GM19023 (cell line): ENCODE results near the gene FGR.

Experiments
- ATAC-seq: cut with Tn5 transposase; IDR thresholded peaks from one replicate; pipeline ENCODE4 v1.9.1; 2021; ENCODE audit warnings: mild to moderate bottlenecking, moderate library complexity; ENCODE audit not compliant: unreplicated experiment

The FGR gene

DNA sequence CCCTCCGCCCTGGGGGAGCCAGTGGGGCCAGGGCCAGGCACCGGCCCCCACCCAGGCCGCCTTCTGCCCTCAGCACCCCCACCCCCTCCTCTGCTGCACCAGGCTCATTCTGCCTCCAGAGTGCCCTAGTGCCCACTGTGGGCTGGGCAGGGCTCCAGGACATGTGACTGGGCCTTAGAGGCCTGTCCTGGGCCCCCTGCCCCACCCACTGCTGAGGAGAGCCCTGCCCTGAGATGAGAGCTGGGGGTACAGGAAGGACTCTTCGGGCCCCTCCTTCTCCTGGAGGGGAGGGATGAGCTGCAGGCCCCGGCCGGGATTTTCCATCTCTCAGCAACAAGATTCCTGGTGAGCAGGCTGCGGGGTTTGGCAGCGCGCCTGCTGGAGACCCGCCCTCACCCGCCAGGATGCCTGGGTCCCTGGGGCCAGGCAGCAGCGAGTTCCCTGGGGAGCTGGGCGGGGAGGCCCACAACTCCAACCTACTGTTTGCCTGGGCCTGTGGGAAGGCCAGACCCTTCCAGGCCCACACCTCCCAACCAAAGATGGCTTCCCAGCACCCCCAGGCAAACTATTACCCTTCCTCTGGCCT is 45.1 kb downstream of the FGR start:
- no peak for ATAC-seq

DNA sequence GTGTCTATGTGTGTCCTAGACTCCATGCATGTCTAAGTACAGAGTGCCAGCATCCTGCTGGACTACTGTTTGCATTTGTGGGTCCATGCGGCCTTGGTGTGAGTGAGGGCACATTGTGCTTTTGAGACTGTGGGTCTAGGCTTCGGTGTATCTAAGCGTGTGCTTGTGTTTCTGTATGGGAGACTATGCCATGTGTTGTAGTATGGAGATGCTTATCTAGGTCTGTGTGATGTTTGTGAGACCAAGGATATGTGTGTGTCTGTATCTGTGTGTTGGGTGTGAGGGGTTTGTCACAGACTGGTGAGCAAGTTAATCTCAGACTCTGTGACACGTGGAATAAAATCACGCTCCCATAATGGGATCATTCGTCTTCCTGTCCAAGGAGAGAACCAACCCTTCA is 45.5 kb downstream of the FGR start:
- ATAC-seq: no peak

DNA sequence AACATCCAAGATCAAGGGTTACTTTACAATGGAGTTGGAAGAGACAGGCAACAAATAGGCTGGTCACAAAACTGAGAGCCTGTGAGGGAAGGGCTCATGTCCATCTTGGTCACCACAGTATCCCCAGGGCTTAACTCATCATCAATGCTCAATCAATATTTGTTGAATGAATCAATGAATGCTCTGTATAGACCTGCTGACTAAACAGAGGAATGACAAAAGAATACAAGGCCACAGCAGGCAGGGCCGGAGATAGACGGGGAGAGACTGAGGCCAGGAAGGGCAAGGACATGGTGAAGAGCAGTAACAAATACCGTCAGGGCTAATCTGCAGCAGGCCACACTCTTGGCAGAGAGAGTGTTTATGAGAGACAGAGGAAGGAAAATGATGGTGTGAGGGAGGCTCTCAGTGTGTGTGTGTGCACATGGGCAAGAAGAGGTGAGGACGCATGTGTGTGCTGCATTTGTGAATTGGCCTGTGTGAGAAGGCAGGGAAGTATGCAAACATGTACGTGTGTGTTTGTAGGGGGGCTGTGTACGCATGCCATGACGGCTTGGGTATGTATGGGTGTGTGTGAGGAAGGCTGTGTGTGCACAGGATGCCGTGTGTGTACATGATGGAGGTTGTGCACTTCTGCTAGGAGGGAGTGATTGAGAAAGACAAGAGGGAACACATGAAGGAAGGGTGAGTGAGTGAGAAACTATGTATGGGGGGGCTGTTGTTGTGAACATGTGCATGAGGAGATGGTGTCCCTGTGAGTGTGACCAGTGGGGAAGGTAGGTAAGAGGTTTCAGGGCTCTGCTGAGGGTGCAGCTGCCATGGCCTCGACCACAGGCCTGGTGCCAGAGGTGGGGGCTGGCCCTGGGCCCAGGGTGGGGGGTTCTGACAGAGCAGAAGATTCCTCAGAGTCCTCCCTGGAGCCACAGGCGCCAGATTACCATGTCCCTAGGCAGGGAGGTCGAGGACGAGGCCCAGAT is 46.4 kb downstream of the FGR start:
- no peak for ATAC-seq

DNA sequence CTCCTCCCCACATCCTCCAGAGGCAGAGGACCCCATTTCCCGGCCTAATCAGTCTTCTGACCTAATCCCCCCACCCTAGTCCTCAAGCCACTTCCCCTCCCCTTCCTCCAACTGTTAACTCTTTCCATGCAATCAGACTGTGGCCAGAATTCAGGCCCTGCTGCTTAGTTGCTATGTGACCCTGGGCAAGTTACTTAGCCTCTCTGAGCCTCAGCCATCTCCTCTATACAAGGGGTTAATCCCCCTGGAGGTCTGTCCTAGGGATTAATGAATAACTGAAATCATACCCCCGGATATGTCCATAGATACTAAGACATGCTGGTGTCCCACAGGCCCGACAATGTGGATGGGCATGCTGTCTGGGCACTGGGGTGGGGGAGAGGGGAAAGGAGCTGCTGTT is 49.3 kb downstream of the FGR start:
- no peak for ATAC-seq

DNA sequence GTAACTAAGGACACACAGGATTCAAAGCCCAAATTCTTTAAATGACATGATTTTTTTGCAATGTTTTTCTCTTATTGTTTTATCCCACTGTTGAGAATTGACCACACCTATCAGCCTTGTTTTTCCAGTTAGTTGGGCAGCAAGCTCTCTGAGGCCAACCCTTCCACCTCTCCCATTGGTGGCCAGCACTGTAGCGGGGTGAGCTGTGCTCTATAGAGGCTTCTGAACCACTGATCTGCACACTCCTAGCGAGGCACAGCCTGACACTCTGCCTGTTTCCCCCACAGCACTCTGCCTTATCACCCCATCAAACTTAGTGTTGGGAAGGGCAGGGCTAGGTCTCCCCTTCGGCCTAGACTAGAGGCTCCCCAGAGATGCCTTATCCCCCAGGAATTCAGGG is 50.5 kb downstream of the FGR start:
- ATAC-seq: no peak

DNA sequence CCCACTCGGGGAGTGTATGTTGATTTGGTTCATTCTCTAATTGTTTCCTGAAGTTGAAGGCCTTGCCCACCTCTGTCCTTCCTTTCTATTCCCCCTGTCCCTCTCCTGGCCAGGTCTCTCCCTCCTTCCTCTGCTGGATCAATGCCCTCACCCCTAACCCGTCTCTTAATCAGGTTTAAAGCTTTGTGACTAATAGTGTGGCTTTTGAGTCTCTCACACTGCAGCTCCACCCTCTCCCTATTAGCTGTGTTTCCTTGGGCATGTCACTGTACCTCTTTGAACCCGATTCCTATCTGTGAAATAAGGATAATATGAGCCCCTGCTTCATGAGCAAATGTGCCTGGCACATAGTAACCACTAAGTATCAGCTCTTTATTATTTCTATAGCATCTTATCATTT is 51.5 kb downstream of the FGR start:
- no peak for ATAC-seq

DNA sequence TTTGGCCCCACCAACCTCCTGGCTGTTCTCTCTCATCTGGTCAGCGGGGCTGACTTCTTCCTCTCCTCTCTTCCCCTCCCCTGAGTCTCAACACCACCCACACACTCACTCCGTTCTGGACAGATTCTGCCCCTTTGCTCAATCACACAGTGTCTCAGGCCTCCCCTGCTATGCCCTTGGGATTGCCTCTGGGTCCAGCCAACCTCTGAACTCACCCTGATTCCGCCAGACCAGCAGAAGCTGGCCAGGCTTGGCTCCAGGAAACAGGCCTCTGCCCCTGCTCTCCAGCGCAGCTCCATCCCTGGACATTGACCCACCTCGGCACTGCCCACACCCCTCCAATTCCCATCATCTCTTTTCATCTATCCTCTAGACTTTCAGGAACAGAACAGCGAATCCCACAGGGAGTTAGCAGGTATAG is 53.2 kb downstream of the FGR start:
- ATAC-seq: no peak

DNA sequence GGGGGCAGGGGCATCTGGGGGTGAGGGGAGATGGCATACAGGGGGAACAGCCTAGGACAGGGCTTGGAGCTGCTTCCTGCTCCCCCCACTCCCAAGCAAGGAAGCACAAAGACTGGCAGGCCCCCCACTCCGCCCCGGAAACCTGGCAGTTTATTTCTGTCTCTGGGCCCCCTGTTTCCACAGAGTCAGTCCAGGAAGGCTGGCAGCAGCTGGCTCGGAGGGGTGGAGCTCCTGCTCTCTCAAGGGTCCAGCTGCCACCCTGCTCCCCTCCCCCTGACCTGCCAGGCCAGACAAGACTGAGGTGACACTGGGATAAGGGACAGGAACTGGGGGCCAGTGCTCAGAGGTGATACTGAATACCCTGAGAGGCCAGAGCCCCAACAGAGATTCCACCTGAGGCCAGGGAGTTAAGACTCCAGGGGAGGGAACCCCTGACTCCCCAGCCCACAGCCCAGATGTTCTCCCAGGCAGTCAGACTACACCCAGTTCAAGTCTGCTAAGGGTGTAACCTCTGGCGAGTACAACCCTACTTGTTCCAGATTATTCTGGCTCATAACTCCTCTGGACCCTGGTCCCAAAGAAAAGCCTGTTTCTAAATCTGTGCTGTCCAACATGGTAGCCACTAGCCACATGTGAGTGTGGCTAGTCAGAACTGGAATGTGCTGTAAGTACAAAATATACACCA is 57.3 kb downstream of the FGR start:
- ATAC-seq: no peak

DNA sequence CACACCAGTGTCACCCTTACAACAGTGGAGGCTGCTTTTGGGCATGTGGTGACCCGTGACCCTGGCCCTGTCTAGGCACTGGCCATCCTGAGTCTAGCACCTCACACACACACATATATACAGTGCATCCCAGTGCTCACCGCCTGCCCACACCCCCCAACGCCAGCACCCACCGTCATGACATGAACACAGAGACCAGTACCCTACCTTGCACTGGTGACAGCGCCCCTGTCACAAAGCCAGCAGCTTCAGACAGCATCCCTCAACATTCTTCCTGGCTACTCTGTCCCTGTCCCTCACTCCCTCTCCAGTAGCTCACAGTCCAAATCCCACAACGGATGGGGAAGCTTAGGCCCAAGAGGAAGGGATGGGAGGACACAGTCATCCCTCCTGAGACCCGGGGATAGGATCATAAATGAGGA is 58.2 kb downstream of the FGR start:
- no peak for ATAC-seq

DNA sequence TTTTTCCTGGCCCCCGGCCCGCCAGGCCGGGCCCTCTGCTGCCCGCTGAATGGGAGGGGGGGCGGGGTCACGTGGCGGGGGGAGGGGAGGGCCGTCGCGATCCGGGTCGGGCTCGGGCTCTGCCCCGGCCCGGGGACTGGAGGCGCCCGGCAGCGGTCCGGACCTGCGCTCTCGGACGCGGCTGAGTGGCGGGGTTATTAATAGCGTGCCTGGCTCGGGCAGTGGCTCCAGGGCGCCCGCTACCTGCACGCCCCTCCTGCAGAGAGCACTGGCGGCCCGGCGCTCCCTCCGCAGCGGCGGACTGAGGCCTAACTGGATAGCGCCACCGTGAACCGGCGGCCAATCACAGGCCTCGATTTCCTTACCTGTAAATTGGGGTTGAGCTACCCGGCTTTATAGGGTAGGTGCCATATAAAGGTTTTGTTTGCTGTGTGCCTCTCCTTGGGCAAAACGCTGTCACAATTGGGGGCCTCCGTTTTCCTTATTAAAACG is 59.1 kb downstream of the FGR start:
- ATAC-seq: no peak

DNA sequence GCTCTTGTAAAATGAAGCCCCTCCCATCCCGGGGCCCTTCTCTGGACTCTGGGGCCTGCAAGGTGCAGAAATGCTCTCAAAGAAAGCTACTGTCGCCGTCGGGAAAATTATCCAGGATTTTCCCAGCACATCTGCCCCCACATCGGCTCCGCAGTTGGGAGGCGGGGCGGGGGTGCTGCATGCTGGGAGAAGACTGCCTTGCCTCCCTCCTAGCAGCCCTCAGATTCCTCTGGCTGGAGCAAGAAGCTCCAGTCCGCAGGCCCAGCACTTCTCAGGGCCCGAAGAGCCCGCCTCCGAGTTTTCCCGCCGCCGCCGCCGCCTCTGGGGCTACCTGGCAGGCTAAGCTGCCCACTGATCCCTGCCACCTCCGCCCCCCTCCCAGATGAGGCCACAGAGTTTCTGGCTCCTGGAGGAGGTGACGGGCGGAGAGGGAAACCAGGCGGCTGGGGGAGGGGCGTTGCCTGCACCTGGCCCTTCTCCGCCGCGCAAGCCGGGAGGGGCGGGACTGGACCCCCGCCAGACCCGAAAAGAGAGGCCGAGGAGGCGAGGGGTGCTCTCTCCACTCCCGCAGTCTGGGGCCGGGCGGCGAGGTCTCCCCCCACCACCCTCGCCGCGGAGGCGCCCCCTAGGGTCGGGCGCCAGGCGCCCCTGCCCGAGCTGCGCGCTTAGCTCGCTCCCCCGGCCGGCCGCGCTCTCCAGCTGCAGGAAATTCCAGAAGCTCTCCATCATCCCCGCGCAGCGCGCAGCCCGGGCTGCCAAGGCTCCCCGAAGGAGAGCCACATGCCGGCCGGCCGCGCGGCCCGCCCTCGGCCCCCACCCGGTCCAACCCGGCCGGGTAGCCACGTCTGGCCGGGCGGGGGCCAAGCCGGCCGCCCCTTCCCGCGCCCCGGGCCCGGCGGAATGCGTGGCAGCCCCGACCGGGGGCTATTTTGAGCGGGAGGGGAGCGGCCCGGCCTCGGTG is 59.8 kb downstream of the FGR start:
- ATAC-seq: no peak

DNA sequence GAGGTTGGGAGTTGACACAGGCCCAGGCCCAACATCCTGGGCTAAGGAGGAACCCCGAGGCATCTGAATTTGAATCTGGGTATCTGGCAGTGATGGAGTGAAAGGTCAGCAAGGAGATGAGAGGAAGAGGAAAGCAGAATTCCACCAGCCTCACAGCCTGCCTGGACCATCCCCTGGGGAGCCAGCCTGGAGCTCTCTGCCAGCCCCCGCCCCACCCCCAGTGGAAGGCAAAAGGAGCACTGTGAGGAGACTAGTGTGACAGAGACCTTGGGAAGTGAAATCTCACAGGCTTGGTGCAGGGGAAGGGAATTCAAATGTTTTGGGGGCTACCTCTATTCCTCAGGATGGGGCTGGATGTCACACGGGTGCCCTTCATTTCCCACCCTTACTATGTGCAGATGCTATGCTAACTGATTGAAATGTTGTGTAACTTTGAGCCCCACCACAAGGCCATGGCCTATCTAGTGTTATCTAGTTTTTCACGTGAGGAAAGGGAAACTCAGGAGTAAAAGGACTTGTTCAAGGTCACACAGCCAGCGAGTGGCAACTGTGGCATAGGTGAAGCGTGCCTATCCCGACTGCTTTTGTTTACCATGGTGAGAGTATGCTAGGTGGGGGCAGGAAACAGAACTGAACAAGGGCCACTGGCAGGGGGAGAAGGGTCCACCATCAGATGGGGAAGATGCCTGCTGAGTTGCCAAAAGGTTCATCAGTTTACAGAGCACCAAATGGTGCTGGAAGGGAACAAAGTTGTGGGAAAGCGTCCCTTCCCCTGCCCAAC is 60.8 kb downstream of the FGR start:
- no peak for ATAC-seq

DNA sequence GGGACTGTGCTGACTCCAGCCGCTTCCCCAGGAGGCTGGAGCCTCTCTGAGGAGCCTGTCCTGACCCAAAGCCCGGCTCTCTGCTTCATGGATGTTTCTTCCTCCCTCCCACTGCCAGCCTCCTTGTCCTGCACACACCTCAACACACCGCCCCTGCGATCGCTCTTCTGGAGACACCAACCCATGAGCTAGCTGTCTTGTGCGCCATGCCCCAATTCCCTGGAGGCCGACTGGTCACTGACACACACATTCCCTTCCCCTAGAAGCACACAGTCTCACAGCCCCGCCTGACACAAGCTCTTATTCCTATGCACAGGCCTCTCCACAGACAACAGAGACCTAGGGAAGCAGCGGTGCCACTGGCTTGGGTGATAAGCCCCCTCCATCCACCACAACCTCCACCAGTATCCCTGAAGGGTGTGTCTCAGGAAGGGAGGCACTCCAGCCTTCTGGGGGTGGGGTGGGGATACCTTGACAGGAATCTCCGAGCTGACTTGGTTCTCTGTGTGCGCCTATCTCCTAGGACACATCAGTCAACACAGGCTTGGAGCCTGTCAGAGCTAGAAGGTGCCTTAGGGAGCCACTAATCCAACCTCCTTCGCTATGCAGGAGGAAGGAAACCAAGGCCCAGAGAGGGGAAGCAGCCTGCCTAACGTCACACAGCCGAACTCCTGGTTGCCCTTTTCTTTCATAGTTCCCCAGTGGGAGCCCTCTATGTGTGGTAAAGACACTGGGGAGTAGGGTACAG is 62.1 kb downstream of the FGR start:
- no peak for ATAC-seq

DNA sequence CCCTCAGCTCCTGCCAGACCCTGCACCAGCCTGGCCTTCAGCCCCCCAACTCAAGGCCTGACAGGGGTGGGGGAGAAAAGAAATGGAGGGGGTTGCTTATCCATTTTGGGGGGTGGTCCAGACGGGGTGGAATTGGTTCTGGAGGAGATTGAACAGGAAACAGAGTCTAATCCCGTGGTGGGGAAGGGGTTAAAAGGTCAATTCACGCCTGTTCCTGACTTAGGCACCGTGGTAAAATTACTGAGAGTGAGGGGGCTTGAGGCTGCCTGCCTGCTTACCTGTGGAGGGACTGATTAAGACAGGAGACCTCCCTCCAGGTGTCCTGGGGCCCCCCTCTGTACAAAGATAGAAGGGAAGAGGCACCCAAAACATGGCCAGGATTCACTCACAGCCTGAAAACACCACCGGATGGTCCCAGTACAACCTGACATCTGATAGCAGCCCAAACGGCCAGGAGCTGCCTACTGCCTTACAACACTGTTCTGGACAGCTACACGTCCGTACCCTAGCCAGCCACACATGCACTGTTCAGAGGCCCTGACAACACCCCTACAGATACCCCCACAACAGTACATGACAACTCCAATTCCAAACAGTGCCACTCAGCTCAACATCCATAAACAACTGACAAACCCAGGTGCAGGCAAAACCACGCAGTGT is 62.8 kb downstream of the FGR start:
- no peak for ATAC-seq

DNA sequence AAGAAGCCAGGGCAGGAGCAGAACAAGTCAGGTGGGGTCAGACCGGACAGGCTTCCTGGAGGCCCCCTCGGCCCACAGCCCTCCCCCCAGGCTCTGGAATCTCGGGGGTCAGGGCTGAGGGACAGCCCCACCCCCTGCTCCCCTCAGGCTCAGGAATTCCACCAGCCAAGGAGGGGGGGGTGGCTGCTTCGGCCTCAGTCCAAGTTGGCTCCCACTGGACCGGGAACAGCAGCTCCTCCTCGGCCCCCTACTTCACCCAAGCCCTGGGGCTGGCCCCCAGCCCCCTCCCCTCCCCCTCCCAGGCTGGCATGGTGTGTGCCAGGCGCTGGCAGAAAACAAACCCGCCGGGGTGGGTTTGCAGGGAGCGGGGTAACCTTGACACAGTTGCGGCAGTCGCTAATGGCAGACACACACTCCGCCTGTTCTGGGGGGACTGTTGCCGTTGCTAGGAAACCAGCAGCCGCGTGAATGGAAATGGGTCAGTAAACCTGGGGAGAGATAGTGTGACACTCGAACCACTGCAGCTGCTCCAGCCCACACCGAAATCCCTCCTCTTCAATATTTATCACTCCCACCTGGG is 63.5 kb downstream of the FGR start:
- ATAC-seq: no peak

DNA sequence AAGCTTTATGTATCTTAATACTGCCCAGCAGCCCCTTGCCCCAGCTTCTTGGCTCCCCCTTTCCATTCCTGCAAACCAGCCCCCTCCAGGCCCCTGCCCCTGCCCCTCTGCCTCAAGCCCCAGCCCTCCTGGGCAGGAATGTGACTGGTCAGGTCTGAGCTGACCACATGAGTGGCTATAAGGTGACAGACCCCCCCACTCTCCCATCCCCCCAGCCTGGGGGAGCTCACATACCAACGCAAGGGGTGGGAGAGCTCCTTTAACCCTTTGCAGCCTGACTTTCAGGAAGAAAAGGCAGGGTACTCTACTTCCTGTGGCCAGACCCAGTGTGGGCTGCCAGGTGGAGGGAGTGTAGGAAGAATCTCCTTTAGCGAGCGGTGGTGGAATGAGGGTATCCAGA is 64.2 kb downstream of the FGR start:
- ATAC-seq: no peak

DNA sequence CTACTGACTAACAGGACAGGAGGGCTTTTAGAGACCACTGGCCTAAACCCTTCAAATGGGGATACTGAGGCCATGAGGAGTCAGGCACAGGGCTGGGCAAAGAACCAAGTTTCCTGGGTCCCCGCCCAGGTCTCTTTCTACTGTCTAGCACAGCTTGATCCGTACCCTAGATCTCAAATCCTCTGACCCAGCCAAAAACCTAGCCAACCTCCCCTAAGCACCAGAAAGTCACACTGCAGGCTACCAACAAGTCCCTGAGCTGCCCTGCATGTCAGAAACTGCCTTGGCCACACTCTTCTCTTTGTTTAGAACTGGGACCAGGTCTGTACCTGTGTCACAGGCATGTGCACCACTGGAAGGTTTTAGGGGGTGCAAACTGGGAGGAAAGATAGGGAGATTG is 64.6 kb downstream of the FGR start:
- no peak for ATAC-seq
